Measurements from ENCODE around the gene CFAP100. TPM values are rescaled to one million over a fixed set of nuclear protein-coding genes. Genes with fewer than 3 reads are reported as not detected.

The CFAP100 gene
- polyA plus RNA-seq, 3 donors, result not detected

DNA sequence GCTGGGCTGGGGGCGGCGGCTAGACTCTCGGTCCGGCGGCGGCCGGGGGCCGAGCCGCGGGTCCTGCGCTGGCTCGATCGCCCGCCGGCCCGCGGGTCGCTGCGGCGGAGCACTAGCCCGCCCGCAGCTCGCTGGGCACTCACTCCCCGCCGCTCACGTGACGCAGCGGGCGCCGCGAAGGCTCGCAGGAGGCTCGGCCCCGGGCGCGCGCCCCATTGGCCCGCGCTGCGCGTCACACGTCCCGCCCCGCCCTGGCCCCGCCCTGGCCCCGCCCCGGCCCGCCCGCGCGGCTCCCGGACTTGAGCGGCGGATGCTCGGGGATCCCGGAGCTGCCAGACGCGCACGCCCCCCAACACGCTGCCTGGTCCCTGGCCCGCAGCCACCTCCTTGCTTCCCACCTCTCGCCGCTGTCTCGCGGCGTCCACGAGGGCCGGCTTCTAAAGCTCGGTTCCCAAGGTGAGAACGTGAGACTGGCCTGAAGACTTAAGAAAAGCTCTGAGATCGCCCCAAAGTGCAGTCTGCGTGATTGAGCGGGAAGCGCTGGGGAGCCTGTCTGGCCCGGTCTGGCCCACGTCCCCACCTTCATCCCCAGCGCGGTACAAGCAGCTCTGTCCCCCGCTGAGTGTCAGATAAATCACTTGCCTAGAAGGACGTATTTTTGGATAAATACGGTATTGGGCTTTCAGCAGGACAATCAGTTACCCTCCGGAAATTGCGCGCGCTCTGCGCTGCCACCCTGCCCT lies 37.2 kb upstream of the CFAP100 start, which contains the start of gene KLF15:
TSS of gene KLF15 (minus strand) at position 114 of the 743 bp plus-strand sequence. CDS start 4,486 bp downstream, outside the sequence.
- Mint-ChIP-seq H3K4me3 (peak within 1 kb of the TSS; percentile 82 to 94), H3K27me3 (ENCODE audit: low read depth in 3 of 3) (peaks cover 59 to 78% (median 64%) of the 10 kb centered on the region in 3 donors), H3K27ac (peak within 1 kb of the TSS in 4 of 7 donors; percentile 58 to 70 (median 66)), H3K36me3 (peaks cover 4 to 7% of the 10 kb centered on the region in 2 donors), H3K4me1 (peaks cover 18% of the 10 kb centered on the region), H3K9me3 (peaks cover 0 to 20% (median 7%) of the 10 kb centered on the region in 7 donors)
- Histone ChIP-seq H3K4me2 (replicated peaks; ENCODE audit: extremely low read depth, low read length, poor library complexity, severe bottlenecking) (peak within 1 kb of the TSS; percentile 79), H3K4me1 (ENCODE audit: control insufficient read depth in 1 of 2, insufficient read depth in 2 of 2, low read length in 2 of 2) (peaks cover 18 to 24% of the 10 kb centered on the region in 2 donors), H3K27me3 (ENCODE audit: control insufficient read depth in 2 of 2, insufficient read depth in 2 of 2, low read length in 2 of 2) (peaks cover 32 to 75% of the 10 kb centered on the region in 2 donors), H3K36me3 (replicated peaks in 1 of 2; ENCODE audit: control insufficient read depth in 1 of 2, insufficient read depth in 2 of 2, low read length in 2 of 2) (no peaks in the 10 kb centered on the region), H4K20me1 (ENCODE audit: insufficient read depth, low read length) (no peaks in the 10 kb centered on the region), H3K27ac (ENCODE audit: low read depth in 1 of 2, low read length in 2 of 2) (no peak within 1 kb of the TSS), H3K9me3 (replicated peaks in 1 of 2; ENCODE audit: control insufficient read depth in 1 of 2, insufficient read depth in 1 of 2, low read length in 2 of 2) (peaks cover 0 to 6% of the 10 kb centered on the region in 2 donors), H3K4me3 (replicated peaks in 1 of 3; ENCODE audit: low read depth in 2 of 3, low read length in 3 of 3) (peak within 1 kb of the TSS; percentile 34 to 73 (median 37)), H3K9ac (ENCODE audit: insufficient read depth, low read length, poor library complexity, severe bottlenecking) (peak within 1 kb of the TSS; percentile 49), H2AFZ (ENCODE audit: insufficient read depth, low read depth, low read length, poor library complexity, severe bottlenecking) (peak within 1 kb of the TSS; percentile 83), H3K79me2 (ENCODE audit: insufficient read depth, low read length) (no peaks in the 10 kb centered on the region)
- DNase-seq, result peak; percentile 76 to 85 (median 77)
- WGBS (ENCODE audit: insufficient coverage), result under 1% methylated on average over 69 of the region's 86 CpGs
- intact Hi-C loops (cut with micrococcal nuclease), result loop anchor here (5.0 to 10.0 kb wide), 3 partner anchors 107 to 440 kb away; partner anchors contain the start of gene ZXDC (in 1 of the 2)
- TF ChIP-seq, protein P1, sequence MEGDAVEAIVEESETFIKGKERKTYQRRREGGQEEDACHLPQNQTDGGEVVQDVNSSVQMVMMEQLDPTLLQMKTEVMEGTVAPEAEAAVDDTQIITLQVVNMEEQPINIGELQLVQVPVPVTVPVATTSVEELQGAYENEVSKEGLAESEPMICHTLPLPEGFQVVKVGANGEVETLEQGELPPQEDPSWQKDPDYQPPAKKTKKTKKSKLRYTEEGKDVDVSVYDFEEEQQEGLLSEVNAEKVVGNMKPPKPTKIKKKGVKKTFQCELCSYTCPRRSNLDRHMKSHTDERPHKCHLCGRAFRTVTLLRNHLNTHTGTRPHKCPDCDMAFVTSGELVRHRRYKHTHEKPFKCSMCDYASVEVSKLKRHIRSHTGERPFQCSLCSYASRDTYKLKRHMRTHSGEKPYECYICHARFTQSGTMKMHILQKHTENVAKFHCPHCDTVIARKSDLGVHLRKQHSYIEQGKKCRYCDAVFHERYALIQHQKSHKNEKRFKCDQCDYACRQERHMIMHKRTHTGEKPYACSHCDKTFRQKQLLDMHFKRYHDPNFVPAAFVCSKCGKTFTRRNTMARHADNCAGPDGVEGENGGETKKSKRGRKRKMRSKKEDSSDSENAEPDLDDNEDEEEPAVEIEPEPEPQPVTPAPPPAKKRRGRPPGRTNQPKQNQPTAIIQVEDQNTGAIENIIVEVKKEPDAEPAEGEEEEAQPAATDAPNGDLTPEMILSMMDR (IDR thresholded peaks at IDR 0.05), result no peak

DNA sequence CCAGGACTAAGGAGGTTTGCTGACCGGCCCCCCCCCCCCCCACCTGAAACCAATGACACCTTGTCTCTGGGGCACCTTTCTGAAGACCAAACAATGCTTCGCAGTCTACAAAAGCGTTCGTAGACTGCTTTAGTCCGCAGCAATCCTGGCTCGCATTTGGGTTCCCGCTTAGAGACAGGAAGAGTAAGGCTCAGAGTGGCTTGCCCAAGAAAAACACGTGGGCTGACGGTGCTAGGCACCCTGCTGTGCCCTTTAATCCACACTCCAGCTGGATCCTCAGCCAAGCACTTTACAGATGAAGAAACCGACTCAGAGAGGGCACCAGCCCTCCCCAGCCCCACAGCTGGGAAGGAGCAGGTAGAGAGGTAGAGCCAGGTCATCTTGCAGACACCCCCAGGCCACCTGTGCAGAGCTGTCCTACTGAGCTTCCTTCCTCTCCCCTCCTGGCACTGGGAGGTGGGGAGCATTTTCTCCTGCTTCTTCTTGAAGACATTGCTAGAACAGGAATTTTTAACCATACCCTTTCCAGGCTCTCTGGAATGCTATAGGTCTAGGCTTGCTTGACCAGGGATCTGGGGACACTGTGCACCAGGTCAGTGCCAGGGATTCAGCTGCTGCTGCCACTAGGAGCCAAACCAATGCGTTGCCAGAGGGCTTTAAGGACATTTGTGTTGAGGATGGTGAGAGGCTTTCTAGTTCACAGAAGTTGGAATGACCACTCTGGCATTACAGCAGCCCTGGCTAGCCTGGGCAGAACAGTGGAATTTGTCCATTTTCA lies 36.5 kb upstream of the CFAP100 start:
- TF ChIP-seq, protein P1 (IDR thresholded peaks at IDR 0.05), result no peak
- H3K4me1 Mint-ChIP-seq, result peaks cover 18% of the 10 kb centered on the region
- Histone ChIP-seq H3K9ac (ENCODE audit: insufficient read depth, low read length, poor library complexity, severe bottlenecking) (no peak overlapping the region), H4K20me1 (ENCODE audit: insufficient read depth, low read length) (no peaks in the 10 kb centered on the region), H3K4me3 (replicated peaks in 1 of 3; ENCODE audit: low read depth in 2 of 3, low read length in 3 of 3) (peak overlapping the region in 2 of 3 experiments; percentile 37 to 73), H3K4me2 (replicated peaks; ENCODE audit: extremely low read depth, low read length, poor library complexity, severe bottlenecking) (peak overlapping the region; percentile 79), H3K4me1 (ENCODE audit: control insufficient read depth in 1 of 2, insufficient read depth in 2 of 2, low read length in 2 of 2) (peaks cover 18 to 24% of the 10 kb centered on the region in 2 donors), H3K27ac (ENCODE audit: low read depth in 1 of 2, low read length in 2 of 2) (no peak overlapping the region), H3K9me3 (replicated peaks in 1 of 2; ENCODE audit: control insufficient read depth in 1 of 2, insufficient read depth in 1 of 2, low read length in 2 of 2) (peaks cover 0 to 6% of the 10 kb centered on the region in 2 donors), H3K27me3 (ENCODE audit: control insufficient read depth in 2 of 2, insufficient read depth in 2 of 2, low read length in 2 of 2) (peaks cover 32 to 78% of the 10 kb centered on the region in 2 donors), H3K79me2 (ENCODE audit: insufficient read depth, low read length) (no peaks in the 10 kb centered on the region), H2AFZ (ENCODE audit: insufficient read depth, low read depth, low read length, poor library complexity, severe bottlenecking) (peak overlapping the region; percentile 83), H3K36me3 (replicated peaks in 1 of 2; ENCODE audit: control insufficient read depth in 1 of 2, insufficient read depth in 2 of 2, low read length in 2 of 2) (no peaks in the 10 kb centered on the region)
- no peak overlapping the region for H3K27ac Mint-ChIP-seq
- peaks cover 4 to 7% of the 10 kb centered on the region in 2 donors for H3K36me3 Mint-ChIP-seq
- H3K4me3 Mint-ChIP-seq, result peak overlapping the region; percentile 78 to 89
- DNase-seq, result peak in 1 of 3 donors; percentile 2
- peaks cover 0 to 20% (median 7%) of the 10 kb centered on the region in 7 donors for H3K9me3 Mint-ChIP-seq
- 14% methylated on average over 10 of the region's 11 CpGs for WGBS (ENCODE audit: insufficient coverage)
- intact Hi-C loops (cut with micrococcal nuclease), result loop anchor here (5.0 to 10.0 kb wide), 3 partner anchors 107 to 441 kb away; partner anchors contain the start of gene ZXDC (in 1 of the 2)
- peaks cover 57 to 82% (median 69%) of the 10 kb centered on the region in 3 donors for H3K27me3 Mint-ChIP-seq (ENCODE audit: low read depth in 3 of 3)

Measured in CD14-positive monocyte (primary cell).